Measurements from ENCODE around the gene ZNF585A. TPM values are rescaled to one million over a fixed set of nuclear protein-coding genes. Genes with fewer than 3 reads are reported as not detected.

Gene ZNF585A
- 7.6 and 8.4 TPM in 2 replicates for total RNA-seq

DNA sequence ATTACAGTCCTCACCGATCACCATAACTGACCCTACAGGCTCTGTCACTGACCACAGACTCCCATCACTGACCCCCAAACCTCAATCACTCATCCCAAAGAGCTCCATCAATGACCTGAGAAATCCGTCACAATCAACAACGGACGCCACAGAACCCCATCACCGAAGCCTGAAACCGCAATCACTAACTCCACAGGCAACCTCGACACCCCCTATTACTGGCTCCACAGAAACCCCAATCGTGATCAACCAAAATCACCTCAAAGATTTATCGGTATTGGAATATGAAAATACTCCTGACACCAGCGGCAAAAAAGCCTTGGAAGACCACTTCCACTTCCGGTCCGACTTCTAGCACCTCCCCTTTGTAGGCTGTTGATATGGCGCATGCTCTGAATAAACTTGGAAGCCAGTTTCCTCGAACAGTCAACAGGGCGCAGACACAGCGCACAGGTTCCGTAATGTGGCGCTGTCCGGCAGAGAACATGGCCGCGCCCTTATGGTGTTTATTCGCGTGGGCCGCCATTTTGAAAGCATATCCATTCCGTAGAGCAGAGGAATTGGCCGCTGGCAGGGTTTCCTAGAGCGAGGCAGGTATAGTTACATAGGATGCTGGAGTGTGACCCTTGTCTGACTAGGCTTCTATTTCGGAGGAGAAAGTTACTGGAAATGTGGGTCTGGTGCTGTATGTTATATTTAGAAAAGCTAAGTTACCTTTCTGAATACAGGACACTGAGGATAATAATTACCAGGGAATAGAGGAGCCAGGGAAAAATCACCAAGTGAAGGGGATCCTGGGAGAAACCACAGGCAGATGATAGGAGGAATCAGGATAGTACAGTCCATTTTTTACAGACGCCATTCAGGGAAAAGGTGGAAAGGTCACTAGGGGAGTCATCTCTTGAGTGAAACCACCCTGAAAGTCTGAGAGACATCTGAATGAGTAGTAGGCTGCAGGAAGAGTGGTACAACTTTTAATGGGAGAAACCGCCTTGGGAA, at the start of gene ZNF585A:
TSS of gene ZNF585A (minus strand) at position 328 of the 999 bp plus-strand sequence. CDS start 2,785 bp downstream, outside the sequence.

DNA sequence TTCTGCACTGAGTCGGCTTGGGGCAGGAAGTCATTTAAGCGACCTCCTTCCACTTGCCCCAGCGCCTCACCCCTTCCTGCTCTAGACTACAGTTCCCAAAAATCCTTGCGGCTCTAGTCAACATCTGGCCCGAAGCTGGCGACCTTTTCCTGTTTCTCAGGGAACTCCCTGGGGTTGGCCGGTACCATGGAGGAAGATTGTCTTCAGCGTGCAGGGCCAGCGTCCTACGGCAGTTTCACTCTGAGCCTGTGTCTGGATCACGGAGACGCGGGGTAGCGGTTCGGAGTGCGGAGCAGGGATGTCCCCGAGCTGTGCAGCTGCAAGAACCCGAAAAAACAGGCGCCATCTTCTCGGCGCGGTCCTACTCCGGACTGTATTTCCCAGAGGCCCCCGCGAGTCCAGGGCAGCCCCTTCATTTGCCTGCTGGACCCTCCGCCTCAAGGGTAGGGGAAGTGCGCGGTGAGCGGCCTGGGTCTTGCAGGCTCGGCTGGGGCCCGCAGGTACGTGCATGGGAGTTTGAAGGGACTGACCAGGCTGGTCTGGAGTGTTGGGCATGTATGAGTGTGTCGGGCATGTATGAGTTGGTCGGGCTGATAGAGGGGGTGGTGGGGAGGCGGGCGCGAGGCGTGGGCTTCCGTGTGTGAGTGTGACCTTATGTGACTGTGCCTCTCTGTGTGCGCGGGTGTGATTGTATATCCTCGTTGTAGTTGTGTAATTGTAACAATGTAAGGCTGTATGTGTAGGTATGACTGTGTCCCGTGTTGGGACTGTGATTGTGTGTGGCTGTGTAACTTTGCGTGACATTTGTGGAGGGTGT, 45.5 kb upstream of the ZNF585A start, which contains the start of gene ZNF383:
TSS of gene ZNF383 (plus strand) at position 440 of the 817 bp plus-strand sequence. CDS start 12,240 bp downstream, outside the sequence.

Other genes with a start within 250 kb of the ZNF585A start
- 1.6 and 4.6 TPM in 2 replicates for gene ZNF420, start 94.3 kb downstream of the ZNF585A start, total RNA-seq
- 5.1 and 26.2 TPM in 2 replicates for gene ZNF585B, start 37.8 kb upstream of the ZNF585A start, total RNA-seq
- 1.4 and 2.8 TPM in 2 replicates for gene ZNF383, start 45.5 kb upstream of the ZNF585A start, total RNA-seq
- 0.86 and 6.0 TPM in 2 replicates for gene ZNF527, start 198.4 kb upstream of the ZNF585A start, total RNA-seq

All from myometrial cell (primary cell).